Measurements from ENCODE around the gene HSBP1L1. TPM values are rescaled to one million over a fixed set of nuclear protein-coding genes. Genes with fewer than 3 reads are reported as not detected.

HSBP1L1 gene
- total RNA-seq, 1 donor from 2014 or later = 28.2 TPM

DNA sequence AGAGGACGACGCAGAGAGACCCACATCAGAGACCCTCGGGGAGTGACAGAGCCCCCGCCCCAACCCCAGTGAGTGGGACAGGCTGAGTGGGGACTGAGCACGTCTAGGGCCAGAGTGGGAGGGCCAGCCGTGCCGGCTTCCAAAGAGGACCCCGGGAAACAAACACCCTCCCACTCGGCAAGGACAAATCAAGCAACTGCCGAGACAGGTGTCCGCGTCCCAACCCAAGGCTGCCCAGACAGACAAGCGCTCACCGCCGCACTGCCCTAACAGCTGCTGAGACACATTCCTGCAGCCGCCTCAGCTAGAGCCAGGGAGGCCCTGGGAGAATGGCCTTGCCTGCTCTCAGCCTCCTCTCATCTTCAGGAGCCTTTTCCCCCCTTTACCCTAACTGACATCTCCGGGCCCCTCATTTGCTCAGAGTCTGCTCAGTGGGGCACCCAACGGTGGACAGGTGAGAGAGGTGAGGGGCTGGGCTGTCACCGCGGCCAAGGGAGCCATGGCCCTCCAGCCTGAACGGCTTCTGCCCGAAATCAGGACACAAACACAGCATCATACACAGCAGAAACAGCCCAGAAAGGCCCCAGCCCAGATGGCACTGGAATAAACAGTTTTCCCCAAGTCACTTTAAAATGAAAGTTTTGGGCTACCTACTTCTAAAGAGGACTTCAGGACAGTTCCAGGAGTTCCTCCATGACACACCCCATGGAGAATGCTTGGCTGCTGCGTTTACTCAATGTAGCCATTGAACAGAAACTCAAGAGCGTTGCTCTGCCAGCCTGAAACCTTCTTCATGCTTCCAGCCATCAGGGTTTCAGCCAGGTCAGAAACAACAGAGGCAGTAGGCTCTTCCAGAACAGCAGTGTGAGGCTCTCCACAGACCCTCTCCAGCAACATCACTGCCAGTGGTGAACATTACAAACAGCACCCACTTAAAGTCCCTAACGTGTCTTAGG, 36.6 kb upstream of the HSBP1L1 start:
- Histone ChIP-seq H3K36me3 (ENCODE audit: control insufficient read depth, insufficient read depth, low read length) (no peaks in the 10 kb centered on the region), H3K27me3 (ENCODE audit: control insufficient read depth, insufficient read depth, low read length) (no peaks in the 10 kb centered on the region), H3K4me3 (ENCODE audit: low read depth, low read length) (no peak overlapping the region)
- TF ChIP-seq, protein P1, sequence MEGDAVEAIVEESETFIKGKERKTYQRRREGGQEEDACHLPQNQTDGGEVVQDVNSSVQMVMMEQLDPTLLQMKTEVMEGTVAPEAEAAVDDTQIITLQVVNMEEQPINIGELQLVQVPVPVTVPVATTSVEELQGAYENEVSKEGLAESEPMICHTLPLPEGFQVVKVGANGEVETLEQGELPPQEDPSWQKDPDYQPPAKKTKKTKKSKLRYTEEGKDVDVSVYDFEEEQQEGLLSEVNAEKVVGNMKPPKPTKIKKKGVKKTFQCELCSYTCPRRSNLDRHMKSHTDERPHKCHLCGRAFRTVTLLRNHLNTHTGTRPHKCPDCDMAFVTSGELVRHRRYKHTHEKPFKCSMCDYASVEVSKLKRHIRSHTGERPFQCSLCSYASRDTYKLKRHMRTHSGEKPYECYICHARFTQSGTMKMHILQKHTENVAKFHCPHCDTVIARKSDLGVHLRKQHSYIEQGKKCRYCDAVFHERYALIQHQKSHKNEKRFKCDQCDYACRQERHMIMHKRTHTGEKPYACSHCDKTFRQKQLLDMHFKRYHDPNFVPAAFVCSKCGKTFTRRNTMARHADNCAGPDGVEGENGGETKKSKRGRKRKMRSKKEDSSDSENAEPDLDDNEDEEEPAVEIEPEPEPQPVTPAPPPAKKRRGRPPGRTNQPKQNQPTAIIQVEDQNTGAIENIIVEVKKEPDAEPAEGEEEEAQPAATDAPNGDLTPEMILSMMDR (IDR thresholded peaks at IDR 0.05; ENCODE audit: insufficient read depth, low read length, severe bottlenecking) = no peak
- FAIRE-seq = no peak
- no peak for DNase-seq (ENCODE audit: low read depth)

DNA sequence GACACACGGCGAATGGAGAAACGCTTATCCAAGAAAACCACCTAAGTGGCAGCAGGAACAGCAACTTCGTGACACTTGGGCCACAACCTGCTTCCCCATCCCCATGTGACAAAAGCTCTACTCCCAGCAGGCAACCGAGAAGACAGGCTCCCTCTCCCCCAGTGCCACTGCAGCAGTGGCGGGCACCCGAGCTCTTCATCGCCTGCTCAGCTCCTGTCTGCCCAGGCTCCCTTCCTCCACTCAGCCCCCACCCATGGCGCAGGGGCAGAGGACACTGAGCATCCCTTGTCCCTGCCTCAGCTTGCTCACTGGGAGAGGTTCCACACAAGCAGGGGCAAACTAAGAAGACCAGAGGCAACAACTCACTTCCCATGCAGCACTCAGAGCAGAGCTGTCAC, 35.9 kb upstream of the HSBP1L1 start:
- no peak for DNase-seq (ENCODE audit: low read depth)
- FAIRE-seq = no peak

DNA sequence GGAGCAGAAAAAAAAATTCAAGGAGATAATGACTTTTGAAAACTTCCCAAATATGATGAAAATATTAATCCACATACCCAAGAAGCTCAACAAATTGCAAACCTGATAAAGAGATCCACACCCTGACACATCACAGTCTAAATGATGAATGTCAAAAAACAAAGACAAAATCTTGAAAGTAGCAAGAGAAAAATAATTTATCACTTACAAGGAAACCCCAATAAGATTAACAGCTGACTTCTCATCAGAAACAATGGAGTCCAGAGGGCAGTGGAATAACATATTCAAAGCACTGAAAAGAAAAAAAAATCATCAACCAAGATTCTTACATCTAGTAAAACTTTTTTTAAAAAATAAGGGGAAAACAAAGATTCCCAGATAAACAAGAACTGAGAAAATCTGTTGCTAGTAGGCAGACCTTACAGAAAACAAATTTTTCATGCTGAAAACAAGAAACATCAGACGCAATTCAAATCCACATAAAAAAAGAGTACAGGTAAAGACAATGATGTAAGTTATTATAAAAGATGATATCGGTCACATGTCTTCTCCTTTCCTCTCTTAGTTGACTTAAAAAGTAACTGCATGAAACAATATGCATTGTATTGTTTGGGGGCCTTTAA, 34.3 kb upstream of the HSBP1L1 start:
- peaks cover 8% of the 10 kb centered on the region for H3K36me3 ChIP-seq (ENCODE audit: control insufficient read depth, insufficient read depth, low read length)
- H3K4me3 ChIP-seq (ENCODE audit: low read depth, low read length) = no peak overlapping the region
- TF ChIP-seq, protein P1 (IDR thresholded peaks at IDR 0.05; ENCODE audit: insufficient read depth, low read length, severe bottlenecking) = no peak
- no peak for FAIRE-seq
- H3K27me3 ChIP-seq (ENCODE audit: control insufficient read depth, insufficient read depth, low read length) = no peaks in the 10 kb centered on the region
- DNase-seq (ENCODE audit: low read depth) = no peak

More for the DNA sequence above, 35.9 kb upstream of the HSBP1L1 start:
- Histone ChIP-seq H3K36me3 (ENCODE audit: control insufficient read depth, insufficient read depth, low read length) (no peaks in the 10 kb centered on the region), H3K27me3 (ENCODE audit: control insufficient read depth, insufficient read depth, low read length) (no peaks in the 10 kb centered on the region), H3K4me3 (ENCODE audit: low read depth, low read length) (no peak overlapping the region)
- TF ChIP-seq, protein P1 (IDR thresholded peaks at IDR 0.05; ENCODE audit: insufficient read depth, low read length, severe bottlenecking) = no peak

DNA sequence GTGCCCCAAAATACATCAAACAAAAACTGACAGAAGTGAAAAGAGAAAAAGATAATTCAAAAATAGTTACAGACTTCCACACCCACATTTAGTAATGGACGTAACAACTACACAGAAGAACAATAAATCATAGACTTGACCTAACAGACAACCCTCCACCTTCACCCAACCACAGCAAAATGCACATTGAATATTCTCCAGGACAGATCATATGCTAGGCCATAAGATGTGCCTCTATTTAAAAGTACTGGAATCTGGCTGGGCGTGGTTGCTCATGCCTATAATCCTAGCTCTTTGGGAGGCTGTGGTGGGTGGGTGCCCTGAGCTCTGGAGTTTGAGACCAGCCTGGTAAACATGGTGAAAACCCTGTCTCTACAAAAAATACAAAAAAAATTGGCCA, 33.0 kb upstream of the HSBP1L1 start:
- Histone ChIP-seq H3K27me3 (ENCODE audit: control insufficient read depth, insufficient read depth, low read length) (no peaks in the 10 kb centered on the region), H3K36me3 (ENCODE audit: control insufficient read depth, insufficient read depth, low read length) (peaks cover 13% of the 10 kb centered on the region), H3K4me3 (ENCODE audit: low read depth, low read length) (no peak overlapping the region)
- DNase-seq (ENCODE audit: low read depth) = no peak
- TF ChIP-seq, protein P1 (IDR thresholded peaks at IDR 0.05; ENCODE audit: insufficient read depth, low read length, severe bottlenecking) = no peak
- FAIRE-seq = no peak

DNA sequence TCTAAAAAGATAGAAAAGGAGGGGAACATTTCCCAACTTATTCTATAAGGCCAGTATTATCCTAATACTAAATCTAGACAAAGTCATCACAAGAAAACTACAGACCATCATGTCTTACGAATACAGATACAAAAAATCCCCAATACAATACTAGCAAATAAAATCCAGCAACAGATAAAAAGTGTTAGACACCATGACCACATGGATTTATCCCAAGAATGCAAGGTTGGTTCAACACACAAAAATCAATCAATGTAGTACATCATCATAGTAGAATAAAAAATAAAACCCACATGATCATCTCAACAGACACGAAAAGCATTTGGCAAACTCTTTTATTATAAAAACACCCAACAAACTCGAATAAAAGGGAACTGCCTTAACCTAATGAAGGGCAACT, 31.5 kb upstream of the HSBP1L1 start:
- H3K27me3 ChIP-seq (ENCODE audit: control insufficient read depth, insufficient read depth, low read length) = no peaks in the 10 kb centered on the region
- DNase-seq (ENCODE audit: low read depth) = no peak
- no peak for FAIRE-seq
- H3K4me3 ChIP-seq (ENCODE audit: low read depth, low read length) = no peak overlapping the region
- TF ChIP-seq, protein P1 (IDR thresholded peaks at IDR 0.05; ENCODE audit: insufficient read depth, low read length, severe bottlenecking) = no peak
- peaks cover 13% of the 10 kb centered on the region for H3K36me3 ChIP-seq (ENCODE audit: control insufficient read depth, insufficient read depth, low read length)

Data from bronchial epithelial cell (primary cell).